ENCODE data around the gene CHRNB2. TPM values are rescaled to one million over a fixed set of nuclear protein-coding genes. Genes with fewer than 3 reads are reported as not detected.

The CHRNB2 gene
- 0.27 to 0.48 TPM (median 0.37 TPM) in 5 replicates for total RNA-seq (2022; extraction: Qiagen RNA extraction; ENCODE audit: low read depth)

DNA sequence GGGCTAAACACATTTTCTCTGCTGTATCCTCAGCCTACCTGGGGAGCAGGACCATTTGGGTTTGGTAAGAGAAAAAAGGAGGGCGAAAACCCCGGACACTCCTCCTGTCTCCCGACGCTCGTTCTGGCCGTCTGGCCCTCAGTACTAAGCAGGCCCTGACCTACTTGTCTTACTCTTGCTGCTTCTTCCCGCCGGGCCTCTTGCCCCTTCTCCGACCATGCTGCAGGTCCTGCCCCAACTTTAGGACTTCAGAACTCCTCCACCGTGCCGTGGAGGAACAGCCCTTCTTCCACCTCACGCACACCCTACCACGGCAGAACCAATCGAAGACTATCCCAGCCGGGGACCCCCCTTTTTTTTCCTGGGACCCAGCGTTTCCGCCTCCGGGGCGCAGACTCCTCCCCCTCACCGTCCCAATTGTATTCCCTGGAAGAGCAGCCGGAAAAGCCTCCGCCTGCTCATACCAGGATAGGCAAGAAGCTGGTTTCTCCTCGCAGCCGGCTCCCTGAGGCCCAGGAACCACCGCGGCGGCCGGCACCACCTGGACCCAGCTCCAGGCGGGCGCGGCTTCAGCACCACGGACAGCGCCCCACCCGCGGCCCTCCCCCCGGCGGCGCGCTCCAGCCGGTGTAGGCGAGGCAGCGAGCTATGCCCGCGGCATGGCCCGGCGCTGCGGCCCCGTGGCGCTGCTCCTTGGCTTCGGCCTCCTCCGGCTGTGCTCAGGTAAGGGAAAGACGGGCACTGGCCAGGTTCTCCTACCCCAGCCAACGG lies at the start of gene CHRNB2:
TSS of gene CHRNB2 (plus strand) at position 393 of the 771 bp plus-strand sequence. CDS start at position 660, 267 bp downstream.

GRCh38 chr1:154557939-154558719 lies 9.4 kb upstream of the CHRNB2 start, which contains the start of gene UBE2Q1:
TSS of gene UBE2Q1 (minus strand) at chr1:154558662. CDS start at chr1:154558553, 109 bp downstream.

DNA sequence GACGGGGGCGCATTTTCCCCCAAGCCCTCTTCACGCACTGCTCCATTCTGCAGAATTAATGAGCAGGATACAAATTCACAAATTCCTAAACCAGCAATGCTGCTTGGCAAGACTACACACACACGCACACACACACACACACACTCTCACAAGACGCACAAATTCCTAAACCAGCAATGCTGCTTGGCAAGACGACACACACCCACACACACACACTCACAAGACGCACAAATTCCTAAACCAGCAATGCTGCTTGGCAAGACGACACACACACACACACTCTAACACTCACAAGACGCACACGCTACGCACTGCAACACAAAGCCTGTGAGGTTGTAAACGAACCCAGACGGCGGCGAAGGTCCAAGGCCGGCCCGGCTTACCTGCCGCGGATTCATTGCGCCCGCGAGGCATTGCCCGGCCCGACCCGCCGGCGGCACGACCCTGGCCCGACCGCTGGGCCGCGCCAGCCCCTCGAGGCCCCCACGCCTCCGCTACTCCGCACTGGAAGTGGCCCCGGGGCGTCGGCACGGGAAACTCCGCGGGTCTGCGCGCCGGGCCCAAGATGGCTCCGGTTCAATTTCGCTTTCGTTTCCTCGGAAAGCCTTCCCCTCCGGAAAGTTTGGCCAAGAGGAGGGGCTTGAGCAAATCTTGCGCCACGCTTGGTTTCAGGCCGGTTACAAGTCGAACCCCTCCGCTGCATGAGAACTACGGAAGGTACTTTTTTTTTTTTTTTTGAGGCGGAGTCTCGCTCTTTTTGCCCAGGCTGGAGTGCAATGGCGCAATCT lies 40.2 kb downstream of the CHRNB2 start, which contains the start of gene ADAR:
TSS of gene ADAR (minus strand) at position 578 of the 788 bp plus-strand sequence. CDS start at position 398, 180 bp downstream.

Other genes starting within 250 kb of the CHRNB2 start
- not detected in 5 replicates for gene AQP10, start 246.7 kb upstream of the CHRNB2 start, total RNA-seq (2022; extraction: Qiagen RNA extraction; ENCODE audit: low read depth)
- gene ATP8B2, start 242.3 kb upstream of the CHRNB2 start, total RNA-seq (2022; extraction: Qiagen RNA extraction; ENCODE audit: low read depth): 23.5 to 36.3 TPM (median 27.9 TPM) in 5 replicates
- 12.2 to 15.7 TPM (median 13.1 TPM) in 5 replicates for gene IL6R, start 162.4 kb upstream of the CHRNB2 start, total RNA-seq (2022; extraction: Qiagen RNA extraction; ENCODE audit: low read depth)
- gene TDRD10, start 65.6 kb upstream of the CHRNB2 start, total RNA-seq (2022; extraction: Qiagen RNA extraction; ENCODE audit: low read depth): not detected in 5 replicates
- gene SHE, start 65.4 kb upstream of the CHRNB2 start, total RNA-seq (2022; extraction: Qiagen RNA extraction; ENCODE audit: low read depth): 0.03 to 0.12 TPM (median 0.05 TPM) in 3 of 5 replicates, not detected in the others
- 52.7 to 93.5 TPM (median 57.0 TPM) in 5 replicates for gene UBE2Q1, start 9.1 kb upstream of the CHRNB2 start, total RNA-seq (2022; extraction: Qiagen RNA extraction; ENCODE audit: low read depth)
- 66.7 to 78.3 TPM (median 77.1 TPM) in 5 replicates for gene ADAR, start 40.4 kb downstream of the CHRNB2 start, total RNA-seq (2022; extraction: Qiagen RNA extraction; ENCODE audit: low read depth)

All from A549 treated with RU486 at 1 μM for 4 hours (cell line).